IPS-15b (cell line): ENCODE results near the gene CFAP90.

Experiments used
- H3K27me3 ChIP-seq: one replicate; pipeline ENCODE4 v1.6.1; 2013; ENCODE audit warnings: low read length; ENCODE audit not compliant: control insufficient read depth, insufficient read depth
- H3K36me3 ChIP-seq: one replicate; pipeline ENCODE4 v1.6.1; 2013; ENCODE audit warnings: low read length; ENCODE audit not compliant: control insufficient read depth, insufficient read depth
- H3K4me1 ChIP-seq: one replicate; pipeline ENCODE4 v1.6.1; 2013; ENCODE audit warnings: mild to moderate bottlenecking, low read length; ENCODE audit not compliant: control insufficient read depth, insufficient read depth
- H3K4me3 ChIP-seq: one replicate; pipeline ENCODE4 v1.5.1; 2013; ENCODE audit warnings: low read depth, low read length
- H3K9ac ChIP-seq: one replicate; pipeline ENCODE4 v1.6.1; 2013; ENCODE audit warnings: low read depth, mild to moderate bottlenecking, low read length
- H3K9me3 ChIP-seq: one replicate; pipeline ENCODE4 v1.6.1; 2013; ENCODE audit warnings: mild to moderate bottlenecking, low read length; ENCODE audit not compliant: control insufficient read depth, insufficient read depth

The CFAP90 gene, protein sequence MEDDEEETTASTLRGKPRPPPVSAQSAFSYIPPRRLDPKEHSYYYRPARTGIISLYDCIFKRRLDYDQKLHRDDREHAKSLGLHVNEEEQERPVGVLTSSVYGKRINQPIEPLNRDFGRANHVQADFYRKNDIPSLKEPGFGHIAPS

DNA sequence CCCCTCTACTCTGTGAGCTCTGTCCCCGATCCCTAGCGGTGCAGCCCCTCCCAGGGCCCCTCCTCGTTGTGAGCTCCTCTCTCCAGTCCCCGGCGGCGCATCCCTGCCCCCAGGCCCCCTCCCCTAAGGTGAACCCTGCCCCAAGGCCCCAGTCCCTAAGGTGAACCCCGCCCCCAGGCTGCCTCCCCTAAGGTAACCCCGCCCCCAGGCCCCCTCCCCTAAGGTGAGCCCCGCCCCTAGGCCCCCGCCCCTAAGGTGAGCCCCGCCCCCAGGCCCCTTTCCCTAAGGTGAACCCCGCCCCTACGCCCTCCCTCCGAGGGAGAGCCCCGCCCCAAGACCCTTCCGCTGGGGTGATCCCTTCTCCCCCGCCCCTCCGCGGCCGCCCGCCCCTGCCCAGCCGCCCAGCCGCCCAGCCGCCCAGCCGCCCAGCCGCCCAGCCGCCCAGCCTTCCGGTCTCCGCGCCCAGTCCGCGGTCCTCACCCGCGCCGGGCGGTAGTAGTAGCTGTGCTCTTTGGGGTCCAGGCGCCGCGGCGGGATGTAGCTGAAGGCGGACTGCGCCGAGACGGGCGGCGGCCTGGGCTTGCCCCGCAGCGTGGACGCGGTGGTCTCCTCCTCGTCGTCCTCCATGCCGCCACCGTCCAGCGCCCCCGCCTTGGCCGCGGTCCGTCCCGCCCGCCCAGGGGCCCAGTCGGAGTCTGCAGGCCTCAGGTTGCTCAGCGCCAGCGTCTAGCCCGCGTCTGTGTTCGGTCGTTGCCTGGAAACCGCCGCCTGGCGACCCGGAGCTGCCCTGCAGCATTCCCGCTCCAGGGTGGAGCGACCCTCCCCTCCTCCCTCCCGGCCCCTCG is at the start of gene CFAP90:
CFAP90 (minus strand) TSS at position 739 of the 845 bp plus-strand sequence; CDS start at position 627, 112 bp downstream.
- H3K9me3 ChIP-seq = no peaks in the 10 kb centered on the region
- H3K4me1 ChIP-seq = no peaks in the 10 kb centered on the region
- no peak within 1 kb of the TSS for H3K9ac ChIP-seq
- H3K36me3 ChIP-seq = no peaks in the 10 kb centered on the region
- H3K4me3 ChIP-seq = peak within 1 kb of the TSS; percentile 86
- peaks cover 27% of the 10 kb centered on the region for H3K27me3 ChIP-seq

DNA sequence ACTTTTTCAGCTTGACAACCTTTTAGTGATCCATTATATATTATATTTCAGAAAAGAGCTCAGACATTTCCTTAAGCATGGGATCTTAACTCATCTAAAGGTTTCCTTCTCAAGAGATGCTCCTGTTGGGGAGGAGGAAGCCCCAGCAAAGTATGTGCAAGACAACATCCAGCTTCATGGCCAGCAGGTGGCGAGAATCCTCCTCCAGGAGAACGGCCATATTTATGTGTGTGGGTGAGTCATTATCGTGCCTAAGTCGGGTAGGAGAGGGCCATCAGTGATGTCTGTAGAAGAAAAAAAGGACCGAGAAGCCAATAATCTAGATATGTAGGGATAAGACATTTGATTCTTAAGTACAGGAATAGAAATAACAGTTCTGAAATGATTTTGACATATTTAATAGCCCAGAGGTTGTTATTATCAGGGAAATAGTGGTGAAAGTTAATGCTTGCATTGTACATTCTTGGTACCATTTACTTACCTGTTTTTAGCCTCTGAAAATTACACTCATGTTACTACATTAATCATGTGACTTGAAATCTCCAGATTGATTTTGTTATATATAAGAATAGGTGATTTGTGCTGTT is 46.2 kb upstream of the CFAP90 start:
- Histone ChIP-seq H3K27me3 (no peaks in the 10 kb centered on the region), H3K36me3 (peaks cover 36% of the 10 kb centered on the region), H3K4me1 (no peaks in the 10 kb centered on the region), H3K9ac (no peak overlapping the region), H3K4me3 (no peak overlapping the region), H3K9me3 (no peaks in the 10 kb centered on the region)

DNA sequence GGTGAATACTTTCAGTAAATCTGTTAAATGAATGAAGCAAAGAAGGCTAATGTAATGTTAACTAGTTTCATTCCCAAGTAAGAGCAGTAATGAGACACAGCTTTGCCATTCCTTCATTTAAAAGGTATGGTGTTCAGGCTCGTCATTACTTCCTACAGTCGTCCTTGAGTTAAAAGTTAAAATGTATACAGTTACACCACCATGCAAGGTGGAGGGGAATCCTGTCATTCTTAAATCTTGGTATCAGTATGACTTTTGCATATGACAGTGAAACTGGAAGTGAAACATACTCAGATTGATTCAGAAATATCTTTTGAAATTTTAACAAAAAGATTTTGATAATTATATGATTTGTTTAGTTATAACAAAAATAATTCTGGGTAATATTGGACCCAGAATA is 43.9 kb upstream of the CFAP90 start:
- Histone ChIP-seq H3K4me3 (no peak overlapping the region), H3K9me3 (no peaks in the 10 kb centered on the region), H3K27me3 (no peaks in the 10 kb centered on the region), H3K9ac (no peak overlapping the region), H3K36me3 (peaks cover 36% of the 10 kb centered on the region), H3K4me1 (no peaks in the 10 kb centered on the region)

DNA sequence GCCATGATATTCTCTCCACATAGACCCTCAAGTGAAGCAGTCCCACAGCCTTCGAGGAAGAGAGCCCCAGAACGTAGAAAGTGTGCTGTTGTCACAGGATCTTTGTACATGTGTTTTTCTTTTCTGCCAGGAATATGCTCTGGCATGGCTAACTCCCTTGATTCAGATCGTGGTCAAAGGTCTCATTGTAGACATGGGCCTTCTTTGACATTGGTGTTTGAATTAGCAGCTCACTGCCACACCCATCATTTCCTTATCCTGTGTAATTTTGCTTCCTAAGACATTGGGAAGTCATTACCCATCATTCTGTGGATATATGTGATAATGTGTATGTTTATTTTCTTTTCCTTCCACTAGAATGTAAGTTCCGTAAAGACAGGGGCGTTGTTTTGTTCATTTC is 43.5 kb upstream of the CFAP90 start:
- no peaks in the 10 kb centered on the region for H3K9me3 ChIP-seq
- H3K4me1 ChIP-seq = no peaks in the 10 kb centered on the region
- H3K36me3 ChIP-seq = peaks cover 34% of the 10 kb centered on the region
- H3K27me3 ChIP-seq = no peaks in the 10 kb centered on the region
- no peak overlapping the region for H3K9ac ChIP-seq
- H3K4me3 ChIP-seq = no peak overlapping the region

DNA sequence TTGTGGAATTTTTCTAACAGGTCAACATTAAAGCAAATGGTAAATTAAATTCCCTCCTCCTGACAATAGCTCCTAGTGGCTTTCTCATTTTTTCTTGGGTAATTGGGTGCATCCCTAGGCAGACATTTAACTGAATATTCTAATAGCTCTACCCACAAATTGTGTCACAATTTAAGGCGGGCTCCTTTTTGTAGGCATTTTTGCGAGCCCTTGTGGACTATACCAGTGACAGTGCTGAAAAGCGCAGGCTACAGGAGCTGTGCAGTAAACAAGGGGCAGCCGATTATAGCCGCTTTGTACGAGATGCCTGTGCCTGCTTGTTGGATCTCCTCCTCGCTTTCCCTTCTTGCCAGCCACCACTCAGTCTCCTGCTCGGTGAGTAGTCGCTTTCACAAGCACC is 38.0 kb upstream of the CFAP90 start:
- Histone ChIP-seq H3K4me1 (no peaks in the 10 kb centered on the region), H3K9me3 (no peaks in the 10 kb centered on the region), H3K9ac (no peak overlapping the region), H3K27me3 (no peaks in the 10 kb centered on the region), H3K36me3 (peaks cover 21% of the 10 kb centered on the region), H3K4me3 (no peak overlapping the region)

DNA sequence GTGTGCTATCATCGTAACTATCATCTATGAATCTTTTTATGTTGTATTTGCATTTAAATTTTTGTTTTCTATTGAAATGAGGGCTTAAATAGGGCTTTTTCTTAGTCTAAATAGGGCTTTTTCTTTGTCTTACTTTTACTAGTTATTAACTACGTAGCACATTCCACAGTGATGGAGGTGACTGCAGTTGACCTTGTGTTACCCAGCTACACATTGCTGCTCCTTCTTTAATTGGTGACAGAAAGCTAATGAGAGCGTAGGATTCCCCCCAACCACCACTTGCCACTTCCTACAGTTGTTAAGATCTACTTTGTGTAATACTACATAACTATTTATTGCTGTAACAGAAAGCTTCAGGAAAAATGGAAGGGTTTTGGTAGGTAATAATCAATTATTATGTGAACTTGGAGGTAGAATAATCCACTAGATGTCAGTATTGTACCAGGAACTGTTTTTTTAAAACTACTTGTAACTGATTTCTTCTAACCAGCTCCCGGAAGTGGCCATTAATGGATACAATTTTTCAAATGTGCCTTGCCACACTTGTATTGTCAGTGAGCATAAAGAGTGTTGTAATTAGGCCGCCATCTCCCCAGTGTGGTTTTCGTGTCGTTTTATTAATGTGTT is 36.0 kb upstream of the CFAP90 start:
- H3K4me3 ChIP-seq = no peak overlapping the region
- no peaks in the 10 kb centered on the region for H3K4me1 ChIP-seq
- H3K9ac ChIP-seq = no peak overlapping the region
- no peaks in the 10 kb centered on the region for H3K9me3 ChIP-seq
- peaks cover 17% of the 10 kb centered on the region for H3K36me3 ChIP-seq
- no peaks in the 10 kb centered on the region for H3K27me3 ChIP-seq

DNA sequence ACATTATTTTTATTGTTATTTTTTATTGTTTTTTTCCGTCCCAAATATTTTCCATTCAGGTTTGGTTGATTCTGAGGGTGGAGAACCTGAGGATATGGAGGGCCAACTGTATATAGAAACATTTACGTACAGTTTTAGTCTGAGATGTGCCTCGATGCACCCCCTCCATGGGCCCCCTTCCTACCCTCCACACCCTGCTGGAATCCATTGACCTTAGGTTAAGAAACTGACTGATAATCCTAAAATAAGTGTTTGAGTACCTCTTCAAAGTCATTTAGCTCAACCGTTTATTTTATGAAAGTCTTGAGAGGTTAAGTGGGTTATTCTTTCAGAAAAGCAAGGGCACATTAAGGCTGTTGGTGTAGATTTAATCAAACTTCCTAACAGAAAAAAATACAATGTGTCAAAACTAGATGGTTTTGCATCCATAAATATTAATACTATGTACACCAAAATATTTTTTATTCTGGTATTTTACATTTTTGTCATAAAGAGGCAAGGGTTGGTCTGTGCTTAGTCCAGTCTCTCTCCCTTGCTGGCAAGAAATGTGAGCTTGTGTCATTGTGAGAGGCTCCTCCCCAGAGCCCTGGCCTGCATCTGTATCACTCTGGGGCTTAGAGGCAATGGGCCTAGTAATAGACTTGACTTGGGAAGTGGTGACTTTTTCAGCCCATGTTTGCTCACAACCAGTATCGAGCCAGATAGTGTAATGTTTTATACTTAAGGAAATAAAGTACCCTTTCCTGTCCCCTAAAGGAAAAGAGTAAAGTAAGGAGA is 33.7 kb upstream of the CFAP90 start:
- H3K27me3 ChIP-seq = no peaks in the 10 kb centered on the region
- H3K9ac ChIP-seq = no peak overlapping the region
- H3K4me1 ChIP-seq = no peaks in the 10 kb centered on the region
- H3K9me3 ChIP-seq = no peaks in the 10 kb centered on the region
- peaks cover 14% of the 10 kb centered on the region for H3K36me3 ChIP-seq
- H3K4me3 ChIP-seq = no peak overlapping the region

DNA sequence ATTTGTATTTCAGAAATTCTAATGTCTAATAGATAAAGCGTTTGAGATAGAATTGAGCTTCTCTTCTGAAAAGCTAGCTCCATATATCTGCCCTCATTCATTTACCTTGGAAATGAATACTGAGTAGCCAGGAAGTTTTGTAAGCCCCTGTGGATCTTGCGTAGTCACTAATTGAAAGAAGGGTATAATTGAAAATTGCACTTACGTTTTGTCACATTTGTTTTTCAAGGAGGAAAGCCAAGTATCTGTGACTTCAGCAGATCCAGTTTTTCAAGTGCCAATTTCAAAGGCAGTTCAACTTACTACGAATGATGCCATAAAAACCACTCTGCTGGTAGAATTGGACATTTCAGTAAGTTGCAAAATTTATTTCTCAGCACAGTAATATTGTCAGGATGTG is 32.0 kb upstream of the CFAP90 start:
- no peak overlapping the region for H3K9ac ChIP-seq
- no peaks in the 10 kb centered on the region for H3K27me3 ChIP-seq
- no peaks in the 10 kb centered on the region for H3K9me3 ChIP-seq
- H3K4me1 ChIP-seq = no peaks in the 10 kb centered on the region
- H3K36me3 ChIP-seq = peaks cover 17% of the 10 kb centered on the region
- H3K4me3 ChIP-seq = no peak overlapping the region

DNA sequence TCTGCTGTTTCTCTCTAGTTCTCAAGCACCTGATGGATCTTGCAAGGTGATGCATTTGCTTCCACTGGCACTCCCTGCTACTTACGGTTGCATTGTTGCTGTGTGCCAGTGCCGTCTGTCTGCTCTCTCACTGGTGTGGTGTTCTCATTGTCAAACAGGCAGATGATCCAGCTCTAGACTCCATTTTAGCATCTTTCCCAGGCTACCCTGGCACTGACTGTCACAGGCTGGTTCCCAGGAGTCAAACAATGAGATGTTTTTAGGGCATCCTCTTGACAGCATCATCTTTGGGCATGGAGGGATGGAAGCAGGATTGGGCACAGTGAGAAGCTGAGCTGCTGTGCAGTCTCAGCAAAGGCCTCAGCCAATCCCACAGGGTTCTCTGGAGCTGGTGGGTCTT is 30.9 kb upstream of the CFAP90 start:
- Histone ChIP-seq H3K9ac (no peak overlapping the region), H3K4me1 (no peaks in the 10 kb centered on the region), H3K9me3 (no peaks in the 10 kb centered on the region), H3K27me3 (no peaks in the 10 kb centered on the region), H3K4me3 (no peak overlapping the region), H3K36me3 (peaks cover 21% of the 10 kb centered on the region)

DNA sequence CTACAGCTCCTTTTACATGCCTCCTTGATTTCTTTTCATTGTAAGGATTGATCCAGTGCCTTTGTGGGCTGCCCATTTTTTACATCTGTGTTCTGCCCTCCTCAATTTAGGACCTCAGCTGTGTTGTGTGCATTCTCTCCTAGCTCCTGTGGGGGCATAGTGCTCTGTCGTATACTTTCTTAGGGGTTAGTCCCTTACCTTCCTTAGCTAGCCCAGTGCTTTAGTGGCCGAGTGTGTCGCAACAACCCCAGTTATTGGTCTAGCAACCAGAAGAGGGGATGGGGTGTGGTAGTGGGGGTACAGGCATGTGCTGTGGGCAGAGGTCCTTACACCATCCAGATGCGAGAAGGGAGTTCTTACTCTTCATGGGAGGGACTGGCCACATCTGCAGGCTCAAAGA is 30.2 kb upstream of the CFAP90 start:
- Histone ChIP-seq H3K4me1 (no peaks in the 10 kb centered on the region), H3K4me3 (no peak overlapping the region), H3K9me3 (no peaks in the 10 kb centered on the region), H3K36me3 (peaks cover 24% of the 10 kb centered on the region), H3K27me3 (no peaks in the 10 kb centered on the region), H3K9ac (no peak overlapping the region)

DNA sequence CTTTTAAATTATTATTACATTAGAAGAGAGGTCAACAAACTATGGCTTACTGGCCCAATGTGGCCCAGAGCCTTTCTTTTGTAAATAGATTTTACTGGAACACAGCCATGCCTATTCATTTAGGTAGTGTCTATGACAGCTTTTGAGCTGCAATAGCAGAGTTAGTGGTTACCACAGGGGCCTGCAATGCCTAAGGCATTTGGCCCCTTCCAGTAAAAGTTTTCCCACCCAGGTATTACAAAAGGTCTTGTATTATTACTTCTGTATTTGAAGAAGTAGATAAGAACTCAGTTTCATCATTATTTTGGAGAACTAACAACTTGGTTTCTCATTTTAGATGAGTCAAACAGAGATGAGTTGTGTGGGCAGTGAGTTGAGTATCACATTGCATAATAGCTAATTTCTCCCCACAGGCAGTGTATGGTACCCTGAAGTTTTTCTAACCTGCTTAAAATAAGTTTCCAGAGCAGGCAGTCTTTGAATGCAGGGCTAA is 27.5 kb upstream of the CFAP90 start:
- H3K9ac ChIP-seq = no peak overlapping the region
- H3K9me3 ChIP-seq = no peaks in the 10 kb centered on the region
- no peaks in the 10 kb centered on the region for H3K4me1 ChIP-seq
- H3K36me3 ChIP-seq = peaks cover 25% of the 10 kb centered on the region
- no peak overlapping the region for H3K4me3 ChIP-seq
- H3K27me3 ChIP-seq = no peaks in the 10 kb centered on the region
